Cardiac muscle cell (in vitro differentiated cells and primary cell): ENCODE measurements around the gene SLC16A9. TPM values are rescaled to one million over a fixed set of nuclear protein-coding genes. Genes with fewer than 3 reads are reported as not detected.
"Not testable (repeated sequence)": the region's sequence is repeated elsewhere in the genome, so short reads cannot be mapped to it uniquely, and the experiment has no call there.

Source experiments
- DNase-seq, 2 donors: peaks; one replicate each; pipeline versions ENCODE4 v3.0.0 to v3.0.0-alpha.2; 2010 to 2017; ENCODE audit warnings: low read depth in 1 of 2, low spot score in 1 of 2
- H3K27ac ChIP-seq: fragments of 200-600 bp; sonication (generic); 2 replicates; pipeline ENCODE4 v1.5.1; 2016
- H3K27me3 ChIP-seq: fragments of 200-600 bp; sonication (generic); 2 replicates; pipeline ENCODE4 v1.6.0; 2016; ENCODE audit warnings: control low read depth
- H3K36me3 ChIP-seq: fragments of 200-600 bp; sonication (generic); 2 replicates; pipeline ENCODE4 v1.5.1; 2016; ENCODE audit warnings: control low read depth
- H3K4me1 ChIP-seq: fragments of 200-600 bp; sonication (generic); 2 replicates; pipeline ENCODE4 v1.8.1; 2017; ENCODE audit warnings: low read depth, mild to moderate bottlenecking, mixed run types
- H3K4me3 ChIP-seq: fragments of 200-600 bp; sonication (generic); 2 replicates; pipeline ENCODE4 v1.5.1; 2016; ENCODE audit warnings: mild to moderate bottlenecking
- H3K9me3 ChIP-seq: fragments of 200-600 bp; sonication (generic); 2 replicates; pipeline ENCODE4 v1.5.1; 2017; ENCODE audit warnings: low read depth, mild to moderate bottlenecking, control low read depth
- polyA plus RNA-seq: library from polyadenylated mRNA; unstranded; fragments of >200 nt; fragmentation: Nextera tagmentation; extraction: Ambion mirVana; gene quantifications from 2 replicates; pipeline ENCODE4 v1.2.1, GENCODE V29; 2016
- total RNA-seq: library from RNA; depleted of rRNA; stranded (reverse); fragments of >200 nt; gene quantifications from 2 replicates; pipeline ENCODE4 v1.2.3, GENCODE V29; 2016
- TF ChIP-seq, protein P1 (sequence below): IDR thresholded peaks from 2 replicates; pipeline ENCODE4 v1.5.1; 2012; ENCODE audit warnings: low read depth, mild to moderate bottlenecking, low read length

The SLC16A9 gene
- total and polyA plus RNA-seq, 2 experiments from 2014 or later: 3.0 to 3.5 TPM

GRCh38 chr10:59741048-59741447 lies 31.4 kb upstream of the SLC16A9 start:
- DNase-seq: no peak
- no peaks in the 10 kb centered on the region for H3K9me3 ChIP-seq
- no peak overlapping the region for H3K27ac ChIP-seq
- H3K4me3 ChIP-seq: no peak overlapping the region
- no peaks in the 10 kb centered on the region for H3K27me3 ChIP-seq
- no peaks in the 10 kb centered on the region for H3K36me3 ChIP-seq
- TF ChIP-seq, protein P1, sequence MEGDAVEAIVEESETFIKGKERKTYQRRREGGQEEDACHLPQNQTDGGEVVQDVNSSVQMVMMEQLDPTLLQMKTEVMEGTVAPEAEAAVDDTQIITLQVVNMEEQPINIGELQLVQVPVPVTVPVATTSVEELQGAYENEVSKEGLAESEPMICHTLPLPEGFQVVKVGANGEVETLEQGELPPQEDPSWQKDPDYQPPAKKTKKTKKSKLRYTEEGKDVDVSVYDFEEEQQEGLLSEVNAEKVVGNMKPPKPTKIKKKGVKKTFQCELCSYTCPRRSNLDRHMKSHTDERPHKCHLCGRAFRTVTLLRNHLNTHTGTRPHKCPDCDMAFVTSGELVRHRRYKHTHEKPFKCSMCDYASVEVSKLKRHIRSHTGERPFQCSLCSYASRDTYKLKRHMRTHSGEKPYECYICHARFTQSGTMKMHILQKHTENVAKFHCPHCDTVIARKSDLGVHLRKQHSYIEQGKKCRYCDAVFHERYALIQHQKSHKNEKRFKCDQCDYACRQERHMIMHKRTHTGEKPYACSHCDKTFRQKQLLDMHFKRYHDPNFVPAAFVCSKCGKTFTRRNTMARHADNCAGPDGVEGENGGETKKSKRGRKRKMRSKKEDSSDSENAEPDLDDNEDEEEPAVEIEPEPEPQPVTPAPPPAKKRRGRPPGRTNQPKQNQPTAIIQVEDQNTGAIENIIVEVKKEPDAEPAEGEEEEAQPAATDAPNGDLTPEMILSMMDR: no peak
- H3K4me1 ChIP-seq: no peaks in the 10 kb centered on the region

DNA sequence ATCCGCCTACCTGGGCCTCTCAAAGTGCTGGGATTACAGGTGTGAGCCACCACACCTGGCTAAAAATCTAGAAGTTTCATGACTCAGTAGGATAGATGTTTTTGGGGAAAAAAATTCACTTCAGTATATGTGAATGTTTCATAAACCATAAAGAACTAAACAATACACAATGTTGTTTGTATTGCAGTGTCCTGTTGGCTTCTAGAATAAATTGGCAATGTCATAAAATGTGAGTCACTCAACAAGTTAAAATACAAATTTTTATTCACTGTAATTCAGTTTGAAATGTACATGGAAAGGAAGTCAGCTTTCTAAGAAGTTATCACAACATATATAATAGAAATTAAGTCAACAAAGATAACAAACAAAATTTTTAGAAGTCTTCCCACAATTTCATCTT lies 27.1 kb upstream of the SLC16A9 start:
- Histone ChIP-seq H3K27me3 (no peaks in the 10 kb centered on the region), H3K27ac (no peak overlapping the region), H3K9me3 (no peaks in the 10 kb centered on the region), H3K4me1 (no peaks in the 10 kb centered on the region), H3K4me3 (no peak overlapping the region), H3K36me3 (no peaks in the 10 kb centered on the region)
- TF ChIP-seq, protein P1: no peak
- DNase-seq: no peak

GRCh38 chr10:59735296-59735695 lies 25.6 kb upstream of the SLC16A9 start:
- Histone ChIP-seq H3K4me3 (no peak overlapping the region), H3K9me3 (no peaks in the 10 kb centered on the region), H3K36me3 (no peaks in the 10 kb centered on the region), H3K27ac (no peak overlapping the region), H3K4me1 (no peaks in the 10 kb centered on the region), H3K27me3 (no peaks in the 10 kb centered on the region)
- DNase-seq: no peak
- TF ChIP-seq, protein P1: no peak

GRCh38 chr10:59734014-59734462 lies 24.4 kb upstream of the SLC16A9 start:
- Histone ChIP-seq H3K4me1 (no peaks in the 10 kb centered on the region), H3K36me3 (no peaks in the 10 kb centered on the region), H3K9me3 (no peaks in the 10 kb centered on the region), H3K27ac (no peak overlapping the region), H3K27me3 (no peaks in the 10 kb centered on the region), H3K4me3 (no peak overlapping the region)
- DNase-seq: no peak
- TF ChIP-seq, protein P1: no peak

GRCh38 chr10:59733321-59734013 lies 23.8 kb upstream of the SLC16A9 start:
- not testable (repeated sequence) for H3K4me1 ChIP-seq, DNase-seq, H3K27me3 ChIP-seq

GRCh38 chr10:59732849-59733248 lies 23.2 kb upstream of the SLC16A9 start:
- not testable (repeated sequence) for H3K36me3 ChIP-seq, H3K27me3 ChIP-seq, H3K9me3 ChIP-seq, H3K4me3 ChIP-seq, DNase-seq, H3K27ac ChIP-seq, H3K4me1 ChIP-seq

More at GRCh38 chr10:59733321-59734013, 23.8 kb upstream of the SLC16A9 start:
- not testable (repeated sequence) for H3K27ac ChIP-seq, H3K4me3 ChIP-seq, H3K9me3 ChIP-seq, H3K36me3 ChIP-seq

DNA sequence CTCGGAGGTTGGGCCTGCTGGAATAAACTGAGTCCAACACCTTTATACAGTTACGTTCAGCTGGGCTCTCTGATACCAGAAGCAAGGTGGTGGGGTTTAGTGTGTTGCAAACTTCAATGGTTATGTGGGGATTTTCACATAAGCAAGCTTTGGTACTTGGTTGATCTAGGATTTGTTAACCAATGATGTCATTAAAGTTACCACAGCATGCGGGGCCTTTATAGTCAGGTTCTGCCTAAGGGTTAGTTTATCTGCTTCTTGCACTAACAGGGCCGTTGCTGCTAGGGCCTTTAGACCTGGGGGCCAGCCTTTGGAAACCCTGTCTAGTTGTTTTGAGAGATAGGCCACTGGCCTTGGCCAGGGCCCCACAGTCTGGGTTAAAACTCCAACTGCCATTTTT lies 19.5 kb upstream of the SLC16A9 start:
- DNase-seq, H3K27ac ChIP-seq, H3K36me3 ChIP-seq, H3K27me3 ChIP-seq, H3K4me3 ChIP-seq, H3K4me1 ChIP-seq, H3K9me3 ChIP-seq: not testable (repeated sequence)
